ENCODE results near the gene CACNA1B. TPM values are rescaled to one million over a fixed set of nuclear protein-coding genes. Genes with fewer than 3 reads are reported as not detected.

Gene CACNA1B
- polyA plus RNA-seq, 2 of the 4 experiments (the other 2 are of a cell fraction) = 0.03 to 0.06 TPM

DNA sequence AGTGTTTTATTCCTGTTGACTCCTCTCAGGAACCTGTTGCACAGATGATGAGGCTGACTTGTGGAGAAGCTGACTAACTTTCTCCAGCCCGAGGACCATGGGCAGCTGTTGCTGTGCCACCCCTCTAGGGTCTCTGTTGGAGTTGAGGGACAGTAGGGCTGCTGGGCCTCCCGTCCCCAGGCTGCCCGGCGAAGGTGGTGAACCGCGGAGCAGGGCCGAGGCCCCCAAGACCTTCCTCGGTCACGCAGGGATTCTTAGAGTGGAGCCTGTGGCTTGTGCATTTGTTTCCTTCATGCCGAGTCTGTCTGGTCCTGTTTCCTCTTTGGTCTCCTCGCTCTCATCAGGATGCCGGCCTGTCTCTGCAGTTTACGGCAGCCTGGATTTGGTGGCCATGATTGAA, 40.2 kb downstream of the CACNA1B start:
- Histone ChIP-seq H3K9me3 (no peaks in the 10 kb centered on the region), H3K4me1 (no peaks in the 10 kb centered on the region), H3K4me3 (no peak overlapping the region), H3K27ac (no peak overlapping the region), H3K4me2 (no peak overlapping the region)
- no peak for FAIRE-seq
- TF ChIP-seq CHD2 (IDR thresholded peaks at IDR 0.05; ENCODE audit: low read length, partially characterized antibody) (no peak), JUNB (IDR thresholded peaks at IDR 0.05) (no peak), TFCP2L1 (CRISPR knock-in tag; IDR thresholded peaks at IDR 0.05) (no peak), RNF2 (IDR thresholded peaks at IDR 0.05; ENCODE audit: borderline replicate concordance, low read depth) (no peak), HOXB5 (CRISPR knock-in tag; IDR thresholded peaks at IDR 0.05) (no peak), JUN (IDR thresholded peaks at IDR 0.05) (no peak), ZNF302 (CRISPR knock-in tag; IDR thresholded peaks at IDR 0.05) (no peak), CEBPB (IDR thresholded peaks at IDR 0.05) (no peak)
- TF ChIP-seq, protein P1, sequence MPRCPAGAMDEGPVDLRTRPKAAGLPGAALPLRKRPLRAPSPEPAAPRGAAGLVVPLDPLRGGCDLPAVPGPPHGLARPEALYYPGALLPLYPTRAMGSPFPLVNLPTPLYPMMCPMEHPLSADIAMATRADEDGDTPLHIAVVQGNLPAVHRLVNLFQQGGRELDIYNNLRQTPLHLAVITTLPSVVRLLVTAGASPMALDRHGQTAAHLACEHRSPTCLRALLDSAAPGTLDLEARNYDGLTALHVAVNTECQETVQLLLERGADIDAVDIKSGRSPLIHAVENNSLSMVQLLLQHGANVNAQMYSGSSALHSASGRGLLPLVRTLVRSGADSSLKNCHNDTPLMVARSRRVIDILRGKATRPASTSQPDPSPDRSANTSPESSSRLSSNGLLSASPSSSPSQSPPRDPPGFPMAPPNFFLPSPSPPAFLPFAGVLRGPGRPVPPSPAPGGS (IDR thresholded peaks at IDR 0.05) = no peak
- TF ChIP-seq, protein P2, sequence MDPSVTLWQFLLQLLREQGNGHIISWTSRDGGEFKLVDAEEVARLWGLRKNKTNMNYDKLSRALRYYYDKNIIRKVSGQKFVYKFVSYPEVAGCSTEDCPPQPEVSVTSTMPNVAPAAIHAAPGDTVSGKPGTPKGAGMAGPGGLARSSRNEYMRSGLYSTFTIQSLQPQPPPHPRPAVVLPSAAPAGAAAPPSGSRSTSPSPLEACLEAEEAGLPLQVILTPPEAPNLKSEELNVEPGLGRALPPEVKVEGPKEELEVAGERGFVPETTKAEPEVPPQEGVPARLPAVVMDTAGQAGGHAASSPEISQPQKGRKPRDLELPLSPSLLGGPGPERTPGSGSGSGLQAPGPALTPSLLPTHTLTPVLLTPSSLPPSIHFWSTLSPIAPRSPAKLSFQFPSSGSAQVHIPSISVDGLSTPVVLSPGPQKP (IDR thresholded peaks at IDR 0.05; ENCODE audit: low read depth, low read length) = no peak
- DNase-seq (ENCODE audit: low read depth in 1 of 2, low spot score in 1 of 2) = no peak
- no peak for ATAC-seq
- POLR2A ChIA-PET = no interaction called here
- CTCF ChIA-PET = no interaction called here
- 53% methylated on average over 13 of the region's 13 CpGs for WGBS (ENCODE audit: missing lambda C conversion rate)

DNA sequence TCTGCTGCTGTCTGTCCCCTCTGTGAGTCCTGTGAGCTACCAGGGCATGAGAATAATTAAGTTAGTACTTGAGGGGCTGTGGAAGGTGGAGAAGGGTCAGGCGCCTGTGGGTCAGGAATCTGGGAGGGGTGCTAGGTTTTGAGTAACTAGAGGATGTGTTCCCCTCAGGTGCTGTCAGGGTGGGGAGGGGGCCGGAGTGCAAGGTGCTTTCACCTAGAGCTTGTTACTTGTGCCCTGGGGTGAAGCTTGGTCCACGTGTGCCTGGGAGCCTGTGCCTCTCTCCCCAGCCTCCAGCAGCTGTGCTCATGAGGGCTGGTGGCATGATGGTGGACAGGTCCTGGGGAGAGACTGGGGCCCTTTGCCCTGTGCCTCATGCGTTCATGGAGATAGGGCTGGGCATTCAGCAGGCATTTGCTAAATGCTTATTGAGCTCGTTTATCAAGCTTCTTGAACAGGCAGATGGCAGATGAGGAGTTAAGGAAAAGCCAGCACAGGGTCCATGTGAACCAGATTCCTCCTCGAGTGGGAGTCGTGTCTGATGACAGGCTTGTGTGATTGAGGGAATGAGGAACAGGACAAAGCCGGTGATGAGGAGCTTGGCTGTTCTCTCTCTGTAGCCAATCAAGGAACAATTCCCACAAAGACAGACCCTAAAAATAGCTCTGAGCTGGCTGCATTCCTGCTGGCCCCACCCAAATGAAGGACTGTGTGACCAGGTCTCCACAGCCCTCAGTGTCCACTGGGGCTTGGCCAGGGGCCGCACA, 40.9 kb downstream of the CACNA1B start:
- Histone ChIP-seq H3K9me3 (no peaks in the 10 kb centered on the region), H3K4me1 (no peaks in the 10 kb centered on the region), H3K4me2 (no peak overlapping the region), H3K4me3 (no peak overlapping the region), H3K27ac (no peak overlapping the region)
- no peak for FAIRE-seq
- TF ChIP-seq FOSL2 (IDR thresholded peaks at IDR 0.05) = no peak
- no peak for TF ChIP-seq FOSL2 (CRISPR knock-in tag; IDR thresholded peaks at IDR 0.05)
- TF ChIP-seq, protein P3, sequence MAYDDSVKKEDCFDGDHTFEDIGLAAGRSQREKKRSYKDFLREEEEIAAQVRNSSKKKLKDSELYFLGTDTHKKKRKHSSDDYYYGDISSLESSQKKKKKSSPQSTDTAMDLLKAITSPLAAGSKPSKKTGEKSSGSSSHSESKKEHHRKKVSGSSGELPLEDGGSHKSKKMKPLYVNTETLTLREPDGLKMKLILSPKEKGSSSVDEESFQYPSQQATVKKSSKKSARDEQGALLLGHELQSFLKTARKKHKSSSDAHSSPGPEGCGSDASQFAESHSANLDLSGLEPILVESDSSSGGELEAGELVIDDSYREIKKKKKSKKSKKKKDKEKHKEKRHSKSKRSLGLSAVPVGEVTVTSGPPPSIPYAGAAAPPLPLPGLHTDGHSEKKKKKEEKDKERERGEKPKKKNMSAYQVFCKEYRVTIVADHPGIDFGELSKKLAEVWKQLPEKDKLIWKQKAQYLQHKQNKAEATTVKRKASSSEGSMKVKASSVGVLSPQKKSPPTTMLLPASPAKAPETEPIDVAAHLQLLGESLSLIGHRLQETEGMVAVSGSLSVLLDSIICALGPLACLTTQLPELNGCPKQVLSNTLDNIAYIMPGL (CRISPR knock-in tag; IDR thresholded peaks at IDR 0.05; ENCODE audit: borderline replicate concordance) = no peak
- TF ChIP-seq, protein P4, sequence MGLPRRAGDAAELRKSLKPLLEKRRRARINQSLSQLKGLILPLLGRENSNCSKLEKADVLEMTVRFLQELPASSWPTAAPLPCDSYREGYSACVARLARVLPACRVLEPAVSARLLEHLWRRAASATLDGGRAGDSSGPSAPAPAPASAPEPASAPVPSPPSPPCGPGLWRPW (IDR thresholded peaks at IDR 0.05) = no peak
- no peak for TF ChIP-seq SMC3 (IDR thresholded peaks at IDR 0.05)
- no peak for TF ChIP-seq KDM1A (IDR thresholded peaks at IDR 0.05; ENCODE audit: low read depth)
- no peak for TF ChIP-seq RARB (CRISPR knock-in tag; IDR thresholded peaks at IDR 0.05)
- TF ChIP-seq NR3C1 (IDR thresholded peaks at IDR 0.05) = no peak
- no peak for TF ChIP-seq TFCP2L1 (CRISPR knock-in tag; IDR thresholded peaks at IDR 0.05)
- TF ChIP-seq, protein P1 (IDR thresholded peaks at IDR 0.05) = no peak
- TF ChIP-seq HOXB13 (CRISPR knock-in tag; IDR thresholded peaks at IDR 0.05; ENCODE audit: low read depth) = no peak
- WGBS (ENCODE audit: missing lambda C conversion rate) = 27% methylated on average over 9 of the region's 9 CpGs
- DNase-seq (ENCODE audit: low read depth in 1 of 2, low spot score in 1 of 2) = no peak
- ChIA-PET CTCF (no interaction called here), POLR2A (no interaction called here)
- ATAC-seq = no peak
